Hepatic stellate cell (primary cell): ENCODE measurements around the gene SLC39A6.
"Not testable (repeated sequence)": the region's sequence is repeated elsewhere in the genome, so short reads cannot be mapped to it uniquely, and the experiment has no call there.

ENCODE experiments used
- DNase-seq: peaks from one replicate; pipeline ENCODE4 v3.0.0; 2011; ENCODE audit warnings: low spot score

SLC39A6 gene

GRCh38 chr18:36099311-36099710, 29.8 kb downstream of the SLC39A6 start:
- no peak for DNase-seq

- DNase-seq, result no peak
These were observed 32.2 kb downstream of the SLC39A6 start for GRCh38 chr18:36096955-36097354.

GRCh38 chr18:36095936-36096519, 33.1 kb downstream of the SLC39A6 start:
- DNase-seq, result peak; percentile 43

DNA sequence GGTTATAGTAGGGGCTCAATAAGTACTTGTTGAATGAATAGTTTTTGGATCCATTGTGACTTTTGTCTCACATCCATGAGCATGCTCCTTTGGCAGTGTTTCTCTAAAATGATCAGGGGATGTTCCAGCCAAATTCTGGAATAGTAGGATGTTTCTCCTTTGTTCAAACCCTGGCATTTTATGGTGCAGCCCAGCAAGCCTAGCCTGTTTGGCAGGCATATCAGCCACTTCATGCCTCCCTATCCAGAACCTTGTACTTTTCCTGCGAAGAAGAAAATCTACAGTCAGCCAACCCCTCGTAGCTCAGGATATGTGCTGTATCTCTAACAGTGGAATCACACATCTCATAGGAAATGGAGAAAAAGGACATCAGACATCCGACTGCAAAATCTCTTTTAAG, 34.7 kb downstream of the SLC39A6 start:
- no peak for DNase-seq

GRCh38 chr18:36092116-36092515, 37.0 kb downstream of the SLC39A6 start:
- DNase-seq, result not testable (repeated sequence)

- no peak for DNase-seq
These were observed 40.1 kb downstream of the SLC39A6 start for GRCh38 chr18:36089001-36089400.

DNA sequence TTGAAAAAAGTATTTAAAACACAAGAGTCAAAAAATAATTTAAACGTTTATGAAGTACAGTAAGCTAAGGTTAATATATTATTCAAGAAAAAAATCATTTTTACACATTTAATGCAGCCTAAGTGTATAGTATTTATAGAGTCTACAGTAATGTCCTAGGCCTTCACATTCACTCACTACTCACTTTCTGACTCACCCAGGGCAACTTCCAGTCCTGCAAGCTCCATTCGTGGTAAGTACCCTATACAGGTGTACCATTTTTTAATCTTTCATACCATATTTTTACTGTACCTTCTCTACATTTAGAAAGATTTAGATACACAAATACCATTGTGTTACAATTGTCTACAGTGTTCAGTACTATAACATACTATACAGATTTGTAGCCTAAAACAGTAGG, 40.9 kb downstream of the SLC39A6 start:
- DNase-seq, result no peak

DNA sequence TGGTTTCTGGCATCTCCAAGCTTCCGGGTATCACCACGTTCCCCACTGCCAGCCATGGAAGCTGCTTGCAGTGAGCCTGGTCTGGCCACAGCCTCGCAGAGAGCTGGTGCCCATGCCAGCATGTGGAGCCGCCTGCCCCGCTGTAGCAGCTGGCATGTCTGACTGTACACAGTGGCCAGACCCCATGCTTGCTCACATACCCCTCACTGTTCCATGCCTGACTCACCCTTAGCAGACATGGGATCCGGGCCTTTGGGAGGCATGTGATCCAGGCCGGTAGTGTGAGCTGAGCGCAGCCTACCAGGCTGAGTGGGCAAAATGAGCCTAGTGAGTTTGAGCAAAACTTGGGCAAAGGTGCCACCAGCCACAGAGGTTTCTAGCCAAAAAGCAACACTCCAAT, 43.0 kb downstream of the SLC39A6 start:
- no peak for DNase-seq

DNA sequence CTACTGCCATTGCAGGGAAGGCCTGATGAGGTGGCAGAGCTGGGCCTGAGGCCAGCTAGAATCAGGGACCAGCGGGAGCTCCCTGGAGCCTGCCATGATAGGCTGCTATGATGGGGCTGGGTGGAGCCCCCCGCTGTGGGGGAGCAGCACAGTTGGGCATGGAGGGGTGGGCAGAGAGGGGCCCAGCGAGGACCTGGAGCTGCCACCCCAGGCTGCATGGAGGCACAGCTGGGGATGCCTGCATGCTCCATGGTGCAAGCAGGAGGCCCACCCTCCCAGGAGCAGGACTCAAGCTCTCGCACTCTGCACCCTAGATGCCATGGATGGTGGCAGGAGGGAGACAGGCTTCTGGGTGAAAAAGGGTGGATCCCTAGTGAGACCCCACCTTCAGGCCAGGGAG, 43.9 kb downstream of the SLC39A6 start:
- no peak for DNase-seq

- DNase-seq, result no peak
These were observed 45.4 kb downstream of the SLC39A6 start for GRCh38 chr18:36083729-36084128.

- DNase-seq, result not testable (repeated sequence)
These were observed 48.0 kb downstream of the SLC39A6 start for GRCh38 chr18:36081118-36081517.

DNA sequence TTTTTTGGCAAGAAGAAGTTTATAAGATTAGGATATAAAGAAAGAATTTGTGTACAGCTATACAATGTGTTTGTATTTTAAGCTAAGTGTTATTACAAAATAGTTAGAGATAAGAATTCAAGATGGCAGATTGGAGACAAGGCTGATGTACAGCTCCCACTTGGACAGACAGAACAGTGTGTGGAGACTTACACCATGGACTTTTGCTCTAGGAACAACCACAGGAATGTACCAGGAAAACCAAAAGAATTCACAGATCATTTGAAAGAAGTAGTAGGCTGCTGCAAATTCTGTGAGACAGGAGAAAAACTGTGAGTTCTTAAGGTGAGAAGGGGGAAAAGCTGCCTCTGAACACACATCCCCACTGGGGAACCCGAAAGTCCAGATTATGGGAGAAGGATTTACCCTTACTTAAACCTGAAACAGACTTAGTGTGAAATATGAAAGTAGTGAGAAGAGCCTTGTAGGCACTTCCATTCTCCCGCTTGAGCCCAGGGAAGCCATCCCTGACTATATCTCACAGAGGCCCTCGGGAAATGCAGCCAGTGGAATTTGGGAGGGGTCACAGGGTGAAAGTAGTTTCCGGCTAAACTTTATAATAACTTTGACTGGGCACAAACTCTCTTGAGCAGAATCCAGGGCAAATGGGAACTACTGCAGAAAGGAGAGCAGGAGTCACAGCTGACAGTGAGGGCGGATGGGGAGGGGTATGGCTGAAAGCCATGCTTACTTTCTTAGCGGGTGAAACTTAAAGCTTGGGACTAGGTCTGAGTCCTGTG, 50.2 kb downstream of the SLC39A6 start:
- peak; percentile 40 for DNase-seq

GRCh38 chr18:36077764-36078163, 51.4 kb downstream of the SLC39A6 start:
- not testable (repeated sequence) for DNase-seq

DNA sequence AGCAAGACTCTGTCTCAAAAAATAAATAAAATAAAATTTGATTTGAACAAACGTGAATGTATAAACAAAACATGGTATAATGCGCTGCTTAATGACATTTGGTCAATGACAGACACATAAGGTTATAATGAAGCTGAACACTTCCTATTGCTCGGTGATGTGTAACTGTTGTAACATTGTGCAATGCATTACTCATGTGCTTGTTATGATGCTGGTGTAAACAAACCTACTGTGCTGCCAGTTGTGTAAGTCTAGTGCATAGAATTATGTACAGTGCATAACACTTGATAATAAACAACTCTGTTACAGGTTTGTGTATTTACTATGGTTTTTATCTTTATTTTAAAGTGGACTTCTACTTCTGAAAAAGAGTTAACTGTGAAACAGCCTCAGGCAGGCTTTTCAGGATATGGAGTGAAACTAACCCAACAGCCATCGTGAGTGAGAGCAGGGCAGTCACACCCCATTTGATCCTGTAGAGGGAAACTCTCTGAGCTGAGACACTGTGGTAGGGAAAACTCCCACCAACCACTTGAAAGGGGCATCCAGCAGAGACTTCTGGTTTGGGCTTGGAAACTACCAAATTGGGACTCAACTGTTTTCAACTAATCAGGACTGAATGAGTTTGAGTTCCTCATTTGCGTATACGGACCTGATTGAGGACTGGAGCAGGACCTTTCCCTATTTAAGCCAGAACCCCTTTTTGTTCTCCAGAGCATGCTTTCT, 53.1 kb downstream of the SLC39A6 start:
- DNase-seq, result no peak

DNA sequence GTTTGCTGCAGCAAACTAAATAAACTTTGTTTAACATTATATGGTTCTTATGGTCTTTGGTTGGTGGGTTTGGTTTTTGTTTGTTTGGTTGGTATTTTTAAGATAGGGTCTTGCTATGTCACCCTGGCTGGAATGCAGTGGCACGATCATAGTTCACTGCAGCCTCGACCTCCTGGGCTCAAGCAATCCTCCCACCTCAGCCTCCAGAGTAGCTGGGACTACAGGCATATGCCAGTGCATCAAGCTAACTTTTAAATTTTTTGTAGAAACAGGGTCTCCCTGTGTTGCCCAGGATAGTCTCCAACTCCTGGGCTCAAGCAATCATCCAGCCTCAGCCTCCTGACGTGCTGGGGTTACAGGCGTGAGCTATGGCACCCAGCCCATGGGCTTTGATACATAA, 54.7 kb downstream of the SLC39A6 start:
- no peak for DNase-seq

- no peak for DNase-seq
These were observed 55.5 kb downstream of the SLC39A6 start for GRCh38 chr18:36073676-36074075.

GRCh38 chr18:36072406-36072805, 56.7 kb downstream of the SLC39A6 start:
- DNase-seq, result not testable (repeated sequence)

DNA sequence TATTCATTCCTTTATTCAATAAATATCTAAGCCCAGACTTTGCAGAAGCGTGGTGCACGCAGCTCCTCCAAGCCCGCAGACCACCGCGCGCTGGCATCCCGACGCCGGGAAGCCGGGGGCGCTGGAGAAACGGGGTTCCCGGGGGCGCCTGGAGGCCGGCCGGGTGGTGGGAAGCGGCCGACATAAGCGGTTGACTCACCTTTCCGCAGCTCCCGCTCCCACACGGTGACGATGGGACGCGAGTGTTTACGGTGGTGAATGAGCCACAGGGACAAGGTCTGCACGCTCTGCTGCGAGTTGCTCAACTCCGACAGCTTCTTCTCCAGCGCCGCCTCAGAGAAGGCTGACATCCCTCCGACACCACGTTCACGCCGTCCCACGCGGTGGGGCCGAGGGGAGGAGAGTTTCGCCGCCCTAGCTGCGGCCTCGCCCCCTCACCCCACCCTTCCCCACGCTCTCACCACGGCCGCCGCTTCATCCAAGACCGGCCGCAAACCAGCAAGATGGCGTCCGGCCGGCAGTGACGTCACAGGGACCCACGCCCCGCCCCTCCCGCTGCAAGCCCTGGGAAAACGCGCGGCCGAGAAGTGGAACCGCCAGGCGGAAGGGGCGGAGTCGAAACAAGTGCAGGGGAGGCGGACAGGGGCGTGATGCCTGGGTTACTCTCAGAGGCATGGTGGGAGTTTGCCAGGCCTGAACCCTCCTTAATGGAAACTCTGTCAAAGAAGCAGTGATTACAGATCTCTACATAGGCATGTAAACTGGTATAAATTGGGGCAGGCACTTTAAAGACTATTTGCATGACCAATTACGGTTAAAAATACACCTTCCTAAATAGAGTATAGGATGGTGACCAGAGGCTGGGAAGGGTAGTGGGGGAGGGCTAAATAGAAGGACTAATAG, 61.8 kb downstream of the SLC39A6 start, which contains the start of gene RPRD1A:
Gene RPRD1A (minus strand): TSS at position 505 of the 903 bp plus-strand sequence. CDS start 155 bp downstream, at position 350.
- DNase-seq, result peak; percentile 94

GRCh38 chr18:36066686-36067054, 62.5 kb downstream of the SLC39A6 start:
- DNase-seq, result peak; percentile 35

- DNase-seq, result peak; percentile 8
These were observed 63.1 kb downstream of the SLC39A6 start for GRCh38 chr18:36066001-36066400.

- DNase-seq, result not testable (repeated sequence)
These were observed 64.4 kb downstream of the SLC39A6 start for GRCh38 chr18:36064809-36065079.
